HG03175 (cell line): ENCODE results near the gene GJB2.

Source experiments
- ATAC-seq: cut with Tn5 transposase; IDR thresholded peaks from one replicate; pipeline ENCODE4 v1.9.1; 2021; ENCODE audit warnings: mild to moderate bottlenecking, moderate library complexity; ENCODE audit not compliant: unreplicated experiment

Gene GJB2

DNA sequence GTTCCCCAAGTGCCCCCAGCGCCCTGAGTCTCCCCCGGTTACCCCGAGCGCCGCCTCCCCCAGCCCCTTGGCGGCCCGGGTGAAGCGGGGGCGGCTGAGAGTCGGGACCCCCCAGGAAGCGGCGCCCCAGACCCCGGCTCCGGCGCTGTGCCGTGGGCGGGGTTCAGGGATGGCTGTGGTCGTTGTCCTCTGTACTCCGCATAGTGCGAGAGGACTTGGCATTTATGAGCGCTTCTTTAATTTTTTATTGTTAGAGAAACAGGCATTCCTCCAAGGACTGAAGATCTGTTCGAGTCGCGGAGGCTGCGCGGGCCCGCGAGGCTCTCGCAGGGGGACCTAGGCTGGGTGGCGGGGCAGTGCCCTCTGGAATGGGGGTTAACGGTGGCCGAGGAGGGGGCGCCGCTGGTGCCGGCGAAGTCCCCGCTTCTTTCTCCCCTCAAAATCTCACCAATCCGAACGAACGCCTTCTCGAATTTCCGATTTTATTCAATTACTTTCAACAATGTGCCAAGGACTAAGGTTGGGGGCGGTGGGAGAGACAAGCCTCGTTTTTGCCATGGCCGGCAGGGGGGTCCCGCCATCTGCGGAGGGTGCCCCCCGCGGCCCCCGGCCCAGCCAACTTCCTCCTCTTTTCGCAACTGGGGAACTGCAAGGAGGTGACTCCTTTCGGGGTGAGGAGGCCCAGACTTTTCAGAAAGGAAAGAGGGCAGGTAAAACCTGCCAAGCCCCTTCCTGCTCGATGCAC lies 596 bp upstream of the GJB2 start:
- ATAC-seq, result no peak

GRCh38 chr13:20192158-20192835 lies 441 bp downstream of the GJB2 start:
- no peak for ATAC-seq

GRCh38 chr13:20191311-20192157 lies 1.2 kb downstream of the GJB2 start:
- no peak for ATAC-seq

- no peak for ATAC-seq
These were observed 2.0 kb downstream of the GJB2 start for GRCh38 chr13:20190481-20191310.

DNA sequence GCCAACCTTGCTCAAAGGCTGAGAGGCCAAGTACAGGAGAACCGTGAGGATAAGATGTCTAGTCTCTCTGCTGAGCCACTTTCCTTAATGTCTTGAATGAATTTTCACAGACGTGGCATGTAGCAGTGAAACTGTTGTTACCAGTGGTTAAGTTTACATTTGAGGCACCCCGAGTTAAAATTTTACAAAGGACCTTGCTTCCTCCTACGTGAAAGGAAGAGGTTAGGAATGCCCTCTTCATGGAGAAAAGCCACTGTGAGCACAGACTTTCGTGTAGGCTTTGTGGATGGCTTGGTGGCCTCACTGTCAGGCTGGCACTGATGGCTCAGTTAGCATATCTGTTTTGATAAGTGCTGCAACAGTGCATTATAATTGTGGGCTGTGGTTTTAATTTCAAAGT lies 2.7 kb downstream of the GJB2 start:
- no peak for ATAC-seq

GRCh38 chr13:20188667-20189553 lies 3.8 kb downstream of the GJB2 start:
- ATAC-seq, result no peak

DNA sequence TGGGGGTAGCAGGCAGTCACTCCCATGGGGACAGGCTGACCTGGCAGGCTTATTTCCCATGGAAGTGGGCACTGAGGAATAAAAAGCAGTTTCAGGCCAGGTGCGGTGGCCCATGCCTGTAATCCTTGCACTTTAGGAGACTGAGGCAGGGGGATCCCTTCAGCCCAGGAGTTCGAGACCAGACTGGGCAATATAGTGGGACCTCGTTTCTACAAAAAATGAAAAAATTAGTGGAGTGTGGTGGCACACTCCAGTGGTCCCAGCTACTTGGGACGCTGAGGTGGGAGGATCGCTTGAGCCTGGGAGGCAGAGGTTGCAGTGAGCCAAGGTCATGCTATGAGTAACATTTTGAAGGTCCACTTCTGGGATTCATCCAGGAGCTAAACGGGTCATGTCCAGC lies 6.0 kb downstream of the GJB2 start:
- no peak for ATAC-seq

- no peak for ATAC-seq
These were observed 7.2 kb downstream of the GJB2 start for GRCh38 chr13:20185366-20186056.

DNA sequence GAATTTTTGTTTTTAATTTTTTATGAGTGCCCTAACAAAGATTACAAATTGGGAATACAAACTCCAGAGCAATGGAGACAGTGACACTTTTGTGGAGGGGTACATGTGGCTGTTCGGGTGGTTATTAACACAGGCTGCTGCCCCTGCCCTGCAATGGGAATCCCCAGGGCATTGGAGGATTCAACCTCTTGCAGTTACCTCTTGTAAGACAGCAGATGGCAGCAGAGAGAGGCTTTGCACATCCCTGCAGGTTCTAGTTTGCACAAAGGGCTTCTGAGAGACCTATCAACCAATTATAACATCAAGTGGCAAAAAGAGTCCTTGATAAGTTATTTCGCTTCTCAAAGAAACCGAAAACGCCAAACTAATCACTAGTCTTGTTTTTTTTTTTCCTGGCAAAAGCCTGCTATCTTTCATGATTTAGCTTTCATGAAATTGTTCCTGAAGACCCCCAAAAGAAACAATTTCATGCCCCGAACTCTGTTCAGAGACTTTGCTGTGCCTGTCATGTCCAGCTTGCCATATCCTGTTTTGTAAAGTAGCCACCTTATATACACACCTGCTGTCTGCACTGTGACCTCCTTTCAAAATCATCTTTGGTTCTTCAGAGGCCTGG lies 10.4 kb downstream of the GJB2 start:
- ATAC-seq, result peak; percentile 81

DNA sequence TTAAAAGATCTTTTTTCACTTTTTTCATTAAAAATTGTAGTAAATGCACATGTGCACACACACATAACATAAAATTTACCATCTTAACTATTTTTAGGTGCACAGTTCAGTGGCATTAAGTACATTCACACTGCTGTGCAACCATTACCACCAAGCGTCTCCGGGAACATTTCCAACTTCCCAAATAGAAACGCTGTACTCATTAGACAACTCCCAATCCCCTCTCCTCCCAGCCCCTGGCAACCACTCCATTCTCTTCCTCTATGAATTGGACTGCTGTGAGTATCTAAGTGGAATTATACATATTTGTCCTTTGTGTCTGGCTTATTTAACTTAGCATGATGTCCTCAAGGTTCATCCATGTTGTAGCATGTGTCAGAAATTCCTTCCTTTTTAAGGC lies 11.6 kb downstream of the GJB2 start:
- no peak for ATAC-seq

GRCh38 chr13:20178156-20178555 lies 14.6 kb downstream of the GJB2 start:
- no peak for ATAC-seq

GRCh38 chr13:20177049-20177831 lies 15.5 kb downstream of the GJB2 start:
- no peak for ATAC-seq

- ATAC-seq, result no peak
These were observed 16.7 kb downstream of the GJB2 start for GRCh38 chr13:20175907-20176652.

DNA sequence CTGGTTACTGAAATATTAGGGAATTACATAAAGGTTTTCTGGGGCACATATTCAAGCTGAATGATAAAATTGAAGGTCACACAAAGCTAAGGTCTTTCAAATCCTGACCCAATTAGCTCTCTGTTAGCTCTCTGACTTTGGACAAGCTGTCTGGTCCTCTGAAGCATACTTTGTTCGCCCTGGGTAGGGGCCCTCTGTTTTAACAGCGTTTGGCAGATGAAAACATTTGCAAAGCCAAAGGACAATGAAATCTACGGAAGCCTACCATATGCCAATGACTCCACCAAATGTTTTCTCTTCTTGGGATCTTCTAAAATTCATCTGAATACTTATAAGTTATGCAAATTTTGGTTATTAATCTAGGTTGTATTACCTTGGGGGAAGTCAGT lies 17.3 kb downstream of the GJB2 start:
- no peak for ATAC-seq

GRCh38 chr13:20174656-20175405 lies 17.9 kb downstream of the GJB2 start:
- ATAC-seq, result peak; percentile 89

DNA sequence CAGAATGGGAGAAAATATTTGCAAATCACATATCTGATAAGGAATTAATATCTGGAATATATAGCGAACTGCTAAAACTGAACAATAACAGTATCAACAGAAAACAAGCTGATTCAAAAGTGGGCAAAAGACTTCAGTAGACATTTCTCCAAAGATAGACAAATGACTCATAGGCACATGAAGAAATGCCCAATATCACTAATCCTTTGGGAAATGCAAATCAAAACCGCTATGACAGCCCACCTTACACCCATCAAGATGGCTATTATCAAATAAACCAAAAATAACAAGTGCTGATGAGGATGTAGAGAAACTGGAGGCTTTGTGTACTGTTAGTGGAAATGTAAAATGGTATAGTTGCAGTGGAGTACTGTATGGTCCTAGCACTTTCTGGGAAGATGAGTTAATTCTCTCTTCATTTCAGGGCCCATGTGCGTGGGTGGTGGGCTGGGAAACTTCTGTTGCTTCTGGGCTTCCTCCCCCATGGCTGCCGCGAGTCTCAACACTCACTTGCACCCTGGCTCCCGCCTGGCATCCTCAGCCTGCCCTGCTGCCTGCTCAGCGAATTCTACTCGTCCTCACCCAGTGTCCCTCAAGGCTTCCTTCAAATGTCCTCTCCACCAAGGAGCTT lies 19.5 kb downstream of the GJB2 start:
- no peak for ATAC-seq
